GM23248 (cell line): Measurements from ENCODE around the gene RNF169. TPM values are rescaled to one million over a fixed set of nuclear protein-coding genes. Genes with fewer than 3 reads are reported as not detected.

ENCODE experiments used
- DNase-seq: peaks from one replicate; pipeline ENCODE4 v3.0.0-alpha.2; 2015
- H2AFZ ChIP-seq: fragments of 200-600 bp; sonication (generic); 2 replicates; pipeline ENCODE4 v1.6.1; 2016; ENCODE audit warnings: antibody characterized with exemption
- H3F3A ChIP-seq: fragments of 200-600 bp; sonication (generic); 2 replicates; pipeline ENCODE4 v1.6.1; 2016; ENCODE audit warnings: mild to moderate bottlenecking, antibody characterized with exemption, mixed run types; ENCODE audit not compliant: insufficient read depth
- H3K27ac ChIP-seq: fragments of 200-600 bp; sonication (generic); 2 replicates; pipeline ENCODE4 v1.5.1; 2016; ENCODE audit warnings: mild to moderate bottlenecking
- H3K27me3 ChIP-seq: fragments of 200-600 bp; sonication (generic); replicated peaks from 2 replicates; pipeline ENCODE4 v1.6.1; 2016; ENCODE audit warnings: mild to moderate bottlenecking; ENCODE audit not compliant: insufficient read depth
- H3K36me3 ChIP-seq: fragments of 200-600 bp; sonication (generic); 2 replicates; pipeline ENCODE4 v1.6.1; 2016; ENCODE audit warnings: low read depth, mild to moderate bottlenecking
- H3K4me1 ChIP-seq: fragments of 200-600 bp; sonication (generic); 2 replicates; pipeline ENCODE4 v1.6.1; 2016; ENCODE audit warnings: mild to moderate bottlenecking; ENCODE audit not compliant: insufficient read depth
- H3K4me2 ChIP-seq: fragments of 200-600 bp; sonication (generic); one replicate; pipeline ENCODE4 v1.6.1; 2016; ENCODE audit warnings: mild to moderate bottlenecking; ENCODE audit not compliant: unreplicated experiment
- H3K4me3 ChIP-seq: fragments of 200-600 bp; sonication (generic); 2 replicates; pipeline ENCODE4 v1.5.1; 2016; ENCODE audit warnings: mild to moderate bottlenecking
- H3K79me2 ChIP-seq: fragments of 200-600 bp; sonication (generic); 2 replicates; pipeline ENCODE4 v1.6.1; 2016; ENCODE audit warnings: mild to moderate bottlenecking; ENCODE audit not compliant: insufficient read depth
- H3K9ac ChIP-seq: fragments of 200-600 bp; sonication (generic); 2 replicates; pipeline ENCODE4 v1.6.1; 2016; ENCODE audit warnings: mild to moderate bottlenecking
- H3K9me2 ChIP-seq: fragments of 200-600 bp; sonication (generic); 2 replicates; pipeline ENCODE4 v1.6.1; 2016; ENCODE audit warnings: mixed run types, mild to moderate bottlenecking, moderate library complexity; ENCODE audit not compliant: insufficient read depth
- H3K9me3 ChIP-seq: fragments of 200-600 bp; sonication (generic); one replicate; pipeline ENCODE4 v1.6.1; 2017; ENCODE audit warnings: low read depth
- H4K20me1 ChIP-seq: fragments of 200-600 bp; sonication (generic); 2 replicates; pipeline ENCODE4 v1.6.0; 2016; ENCODE audit not compliant: insufficient read depth
- EZH2 ChIP-seq: fragments of 200-600 bp; sonication (generic); IDR thresholded peaks from 2 replicates; pipeline ENCODE4 v1.6.1; 2018; ENCODE audit warnings: antibody characterized with exemption, mild to moderate bottlenecking; ENCODE audit not compliant: insufficient read depth, poor library complexity, severe bottlenecking
- EZH2phosphoT487 ChIP-seq: fragments of 200-600 bp; sonication (generic); IDR thresholded peaks from 2 replicates; pipeline ENCODE4 v1.6.1; 2018; ENCODE audit warnings: antibody characterized with exemption, moderate library complexity, mild to moderate bottlenecking, low read depth; ENCODE audit not compliant: insufficient read depth
- WGBS, 2 experiments: methylation state at CpG; one replicate each; pipeline ENCODE4 v1.1.6; 2015 to 2017; ENCODE audit warnings: low lambda C conversion rate in 2 of 2, low coverage in 1 of 2; ENCODE audit errors: missing lambda C conversion rate in 2 of 2; 5-methylcytosine and 5-hydroxymethylcytosine counted together
- in situ Hi-C: fragments of 300-500 bp; cut with MboI; formaldehyde crosslinking; loops from 2 replicates; pipeline ENCODE4 v1.15.0; 2020
- polyA plus RNA-seq: library from polyadenylated mRNA; unstranded; fragments of >200 nt; fragmentation: Nextera tagmentation; extraction: Ambion mirVana; gene quantifications from 2 replicates; pipeline ENCODE4 v1.2.1, GENCODE V29; 2016
- total RNA-seq: library from RNA; depleted of rRNA; stranded (reverse); fragments of >200 nt; shearing (Covaris generic); gene quantifications from 2 replicates; pipeline ENCODE4 v1.2.3, GENCODE V29; 2014

Gene RNF169
- total and polyA plus RNA-seq, 2 experiments from 2014 or later, result 0.79 to 15.8 TPM

GRCh38 chr11:74818283-74818946 is 69.8 kb downstream of the RNF169 start:
- in situ Hi-C loops, result no loop called here
- Histone ChIP-seq H3K4me3 (no peak overlapping the region), H3K36me3 (no peaks in the 10 kb centered on the region), H4K20me1 (no peaks in the 10 kb centered on the region), H3K9ac (no peak overlapping the region), H2AFZ (no peak overlapping the region), H3K9me3 (no peaks in the 10 kb centered on the region), H3K9me2 (no peaks in the 10 kb centered on the region), H3K4me1 (peaks cover 22% of the 10 kb centered on the region), H3K4me2 (no peak overlapping the region), H3K27me3 (no peaks in the 10 kb centered on the region), H3F3A (peaks cover 23% of the 10 kb centered on the region; the same call in 1 of the 2 replicates), H3K27ac (no peak overlapping the region), H3K79me2 (peaks cover 28% of the 10 kb centered on the region)
- TF ChIP-seq EZH2 (no peak), EZH2phosphoT487 (no peak)
- WGBS, 2 experiments, result 97% methylated on average over 3 of the region's 3 CpGs
- DNase-seq, result no peak

DNA sequence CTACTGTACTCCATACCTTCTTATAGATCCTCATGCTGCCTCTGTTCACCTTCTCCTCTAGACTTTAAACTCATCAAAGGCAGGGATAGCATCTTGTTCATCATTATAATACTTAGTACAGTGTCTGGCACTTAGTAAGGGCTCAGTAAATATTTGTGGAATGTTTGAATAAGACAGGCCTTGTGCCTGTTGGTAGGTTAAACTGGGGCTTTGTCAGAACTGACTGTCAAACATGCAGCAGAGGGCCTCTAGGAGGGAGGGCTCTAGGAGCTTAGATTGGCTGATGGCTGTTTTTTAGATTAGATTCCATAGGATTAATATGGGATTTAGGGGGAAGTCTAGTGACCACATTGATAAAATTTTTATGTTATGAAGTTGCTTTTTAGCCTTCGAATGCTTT is 70.8 kb downstream of the RNF169 start:
- Histone ChIP-seq H2AFZ (no peak overlapping the region), H3K36me3 (peaks cover 6% of the 10 kb centered on the region; the same call in 1 of the 2 replicates), H3K9me2 (no peaks in the 10 kb centered on the region), H3K27ac (no peak overlapping the region), H3K9ac (no peak overlapping the region), H3F3A (peaks cover 23% of the 10 kb centered on the region; the same call in 1 of the 2 replicates), H3K27me3 (no peaks in the 10 kb centered on the region), H4K20me1 (no peaks in the 10 kb centered on the region), H3K4me3 (no peak overlapping the region), H3K4me1 (peaks cover 22% of the 10 kb centered on the region), H3K9me3 (peaks cover under 1% of the 10 kb centered on the region), H3K4me2 (no peak overlapping the region), H3K79me2 (peaks cover 34% of the 10 kb centered on the region)
- DNase-seq, result no peak
- TF ChIP-seq EZH2, result no peak
- TF ChIP-seq EZH2phosphoT487, result no peak
- in situ Hi-C loops, result no loop called here
- WGBS, 2 experiments, result 100% methylated on average over 1 of the region's 1 CpG

DNA sequence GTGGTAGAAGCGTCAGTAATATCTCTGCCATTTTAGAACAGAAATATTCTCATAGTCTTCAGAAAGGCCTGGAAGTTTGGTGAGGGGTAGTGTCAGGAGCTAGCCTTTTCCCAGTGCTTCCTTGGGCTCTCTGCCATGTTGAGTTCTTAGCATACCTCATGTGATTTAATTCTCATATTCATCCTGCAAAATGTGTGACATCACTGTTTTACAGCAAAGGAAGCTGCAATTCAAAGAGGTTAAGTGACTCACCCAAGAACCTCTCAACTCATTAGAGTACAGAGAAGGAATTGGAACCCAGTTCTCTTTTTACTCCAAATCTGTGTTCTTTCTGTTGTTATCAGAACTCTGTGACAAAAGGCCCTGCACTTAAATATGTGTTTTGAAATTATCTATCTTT is 72.1 kb downstream of the RNF169 start:
- Histone ChIP-seq H3F3A (peaks cover 23% of the 10 kb centered on the region; the same call in 1 of the 2 replicates), H3K79me2 (peaks cover 41% of the 10 kb centered on the region), H3K9ac (no peak overlapping the region), H3K4me3 (no peak overlapping the region), H3K27me3 (no peaks in the 10 kb centered on the region), H3K36me3 (peaks cover 15% of the 10 kb centered on the region; the same call in 1 of the 2 replicates), H3K4me2 (no peak overlapping the region), H3K9me3 (peaks cover 5% of the 10 kb centered on the region), H3K4me1 (peaks cover 22% of the 10 kb centered on the region), H2AFZ (no peak overlapping the region), H3K9me2 (no peaks in the 10 kb centered on the region), H3K27ac (peak overlapping the region; percentile 28), H4K20me1 (no peaks in the 10 kb centered on the region)
- WGBS, 2 experiments, result 100% methylated on average over 1 of the region's 1 CpG
- TF ChIP-seq EZH2phosphoT487 (no peak), EZH2 (no peak)
- peak; percentile 80 for DNase-seq
- in situ Hi-C loops, result no loop called here

DNA sequence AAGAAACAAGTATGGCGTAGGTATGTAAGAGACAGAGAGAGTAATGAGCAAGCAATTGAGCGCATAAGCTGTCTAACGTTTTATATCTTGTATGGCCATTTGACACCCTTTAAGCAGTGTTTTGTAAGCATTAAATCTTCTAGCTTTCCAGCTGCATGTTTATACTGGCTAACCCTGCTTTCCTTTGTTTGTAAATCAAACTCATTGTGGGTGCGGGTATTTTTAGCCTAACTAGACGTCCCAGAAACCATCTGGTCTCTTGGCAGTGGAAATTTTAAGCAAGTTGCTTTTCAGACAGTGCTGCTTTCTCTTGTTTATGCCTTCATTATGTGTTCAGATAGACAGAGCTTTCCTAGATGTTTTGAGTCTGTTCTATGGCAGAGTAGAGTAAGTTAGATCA is 73.5 kb downstream of the RNF169 start:
- Histone ChIP-seq H3K36me3 (peaks cover 15% of the 10 kb centered on the region; the same call in 1 of the 2 replicates), H3K4me1 (peaks cover 22% of the 10 kb centered on the region), H4K20me1 (no peaks in the 10 kb centered on the region), H3K9me3 (peaks cover 5% of the 10 kb centered on the region), H3K4me2 (no peak overlapping the region), H3K27ac (no peak overlapping the region), H3K79me2 (peaks cover 43% of the 10 kb centered on the region), H3K27me3 (no peaks in the 10 kb centered on the region), H3K4me3 (no peak overlapping the region), H3K9ac (no peak overlapping the region), H3K9me2 (no peaks in the 10 kb centered on the region), H3F3A (peaks cover 23% of the 10 kb centered on the region; the same call in 1 of the 2 replicates), H2AFZ (no peak overlapping the region)
- peak; percentile 13 for DNase-seq
- TF ChIP-seq EZH2phosphoT487, result no peak
- TF ChIP-seq EZH2, result no peak
- in situ Hi-C loops, result no loop called here
- WGBS, 2 experiments, result 51 to 53% methylated on average over 5 of the region's 5 CpGs
